Measurements from ENCODE around the gene CCDC187.

CCDC187 gene

GRCh38 chr9:136297766-136298735 is 5.8 kb downstream of the CCDC187 start:
- no peak for TF ChIP-seq ZNF274 (IDR thresholded peaks at IDR 0.05; ENCODE audit: low read depth, low read length)
- no peak overlapping the region for H3K4me3 ChIP-seq (ENCODE audit: low read length)

DNA sequence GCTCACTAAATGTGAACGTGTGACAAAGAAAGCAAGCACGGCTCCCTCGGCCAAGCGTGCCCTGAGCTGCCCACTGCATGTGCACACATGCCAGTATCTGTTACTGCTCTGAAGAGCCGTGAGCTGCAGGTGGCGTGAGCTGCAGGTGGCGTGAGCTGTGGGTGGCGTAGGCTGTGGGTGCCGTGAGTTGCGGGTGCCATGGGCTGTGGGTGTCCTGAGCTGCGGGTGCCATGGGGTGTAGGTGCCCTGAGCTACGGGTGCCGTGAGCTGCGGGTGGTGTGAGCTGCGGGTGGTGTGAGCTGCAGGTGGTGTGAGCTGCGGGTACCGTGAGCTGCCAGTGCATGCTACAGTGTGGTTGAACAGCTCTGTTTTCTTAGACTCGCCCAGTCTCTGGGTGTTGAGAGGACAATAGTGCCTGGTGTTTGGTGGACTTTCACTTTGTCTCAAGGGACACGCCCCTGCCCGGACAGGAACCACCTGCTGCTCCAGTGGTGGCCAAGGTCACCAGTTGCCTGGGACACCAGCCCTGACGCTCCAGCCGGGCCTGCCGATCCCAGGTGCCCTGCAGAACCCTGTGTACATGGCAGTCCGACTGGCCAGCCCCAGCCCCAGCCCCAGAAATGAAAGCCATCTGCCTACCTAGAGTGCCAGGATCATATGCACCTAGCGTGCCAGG is 6.7 kb downstream of the CCDC187 start:
- no peak overlapping the region for H3K4me3 ChIP-seq (ENCODE audit: low read length)
- TF ChIP-seq ZNF274 (IDR thresholded peaks at IDR 0.05; ENCODE audit: low read depth, low read length): no peak

- no peak overlapping the region for H3K4me3 ChIP-seq (ENCODE audit: low read length)
- no peak for TF ChIP-seq ZNF274 (IDR thresholded peaks at IDR 0.05; ENCODE audit: low read depth, low read length)
Measured at GRCh38 chr9:136296434-136297015, 7.4 kb downstream of the CCDC187 start.

DNA sequence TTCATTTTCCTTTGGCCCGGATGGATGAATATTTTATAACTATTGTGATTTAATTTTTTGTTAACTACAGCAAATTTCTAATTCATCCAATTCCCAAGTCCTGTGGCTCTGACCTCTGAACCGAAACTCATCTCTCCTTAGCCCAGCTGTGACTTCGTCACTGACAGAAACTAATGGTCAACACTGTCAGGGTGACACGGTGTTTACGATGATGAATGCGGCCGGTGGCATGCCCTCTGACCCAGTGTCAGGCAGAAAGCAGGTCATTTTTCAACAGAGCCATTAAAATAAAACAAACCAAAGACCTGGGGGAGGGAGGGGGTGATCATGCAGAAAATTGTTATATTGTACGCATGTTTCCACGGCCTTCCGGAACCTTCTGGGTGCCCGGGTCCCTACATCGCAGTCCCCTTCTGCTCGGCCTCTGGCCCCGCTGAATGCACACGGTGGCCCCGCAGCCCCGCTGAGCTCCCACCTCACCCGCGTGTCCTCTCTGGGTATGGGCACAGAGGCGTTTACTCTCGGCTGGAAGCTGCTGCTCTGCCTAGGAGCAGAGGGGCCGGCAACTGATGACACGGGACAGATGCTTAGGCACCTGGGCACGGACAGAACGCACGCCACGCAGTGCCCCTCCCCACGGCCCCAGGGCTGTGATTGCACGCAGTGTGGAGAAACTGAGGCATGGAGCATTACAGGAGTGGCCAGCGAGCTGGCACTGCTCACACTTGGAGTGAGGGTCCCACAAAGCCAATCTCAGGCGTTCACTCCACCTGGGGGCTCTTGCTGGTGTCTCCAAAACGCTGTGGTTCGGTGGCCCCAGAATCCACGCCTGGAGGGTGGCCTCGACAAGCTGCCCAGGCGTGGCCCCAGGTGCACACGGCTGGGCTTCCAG is 8.1 kb downstream of the CCDC187 start:
- H3K4me3 ChIP-seq (ENCODE audit: low read length): no peak overlapping the region
- no peak for TF ChIP-seq ZNF274 (IDR thresholded peaks at IDR 0.05; ENCODE audit: low read depth, low read length)

DNA sequence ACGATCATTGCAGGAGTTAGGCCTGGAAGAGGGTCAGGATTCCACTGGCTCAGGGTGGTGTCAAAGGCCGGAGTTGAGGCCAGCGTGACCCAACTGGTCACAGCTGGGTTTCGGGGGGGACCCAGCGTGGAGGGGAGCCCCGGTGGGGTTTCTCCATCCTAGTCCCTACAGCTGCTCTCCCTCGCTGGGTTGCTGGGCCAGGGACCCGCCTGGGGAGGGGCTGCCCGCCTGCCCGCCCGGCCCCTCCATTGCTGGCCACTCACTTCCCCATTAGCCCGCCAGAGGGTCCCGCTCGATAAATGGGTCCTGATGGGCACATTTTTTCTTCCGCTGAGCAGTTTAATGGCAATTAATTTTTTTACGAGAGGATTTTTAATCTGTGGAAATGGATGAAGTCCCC is 8.8 kb downstream of the CCDC187 start:
- no peak overlapping the region for H3K4me3 ChIP-seq (ENCODE audit: low read length)
- no peak for TF ChIP-seq ZNF274 (IDR thresholded peaks at IDR 0.05; ENCODE audit: low read depth, low read length)

GRCh38 chr9:136294437-136294836 is 9.5 kb downstream of the CCDC187 start:
- H3K4me3 ChIP-seq (ENCODE audit: low read length): no peak overlapping the region
- no peak for TF ChIP-seq ZNF274 (IDR thresholded peaks at IDR 0.05; ENCODE audit: low read depth, low read length)

GRCh38 chr9:136293476-136294077 is 10.3 kb downstream of the CCDC187 start:
- H3K4me3 ChIP-seq (ENCODE audit: low read length): no peak overlapping the region
- TF ChIP-seq ZNF274 (IDR thresholded peaks at IDR 0.05; ENCODE audit: low read depth, low read length): no peak

- no peak for TF ChIP-seq ZNF274 (IDR thresholded peaks at IDR 0.05; ENCODE audit: low read depth, low read length)
- H3K4me3 ChIP-seq (ENCODE audit: low read length): no peak overlapping the region
Measured at GRCh38 chr9:136292591-136293448, 11.1 kb downstream of the CCDC187 start.

DNA sequence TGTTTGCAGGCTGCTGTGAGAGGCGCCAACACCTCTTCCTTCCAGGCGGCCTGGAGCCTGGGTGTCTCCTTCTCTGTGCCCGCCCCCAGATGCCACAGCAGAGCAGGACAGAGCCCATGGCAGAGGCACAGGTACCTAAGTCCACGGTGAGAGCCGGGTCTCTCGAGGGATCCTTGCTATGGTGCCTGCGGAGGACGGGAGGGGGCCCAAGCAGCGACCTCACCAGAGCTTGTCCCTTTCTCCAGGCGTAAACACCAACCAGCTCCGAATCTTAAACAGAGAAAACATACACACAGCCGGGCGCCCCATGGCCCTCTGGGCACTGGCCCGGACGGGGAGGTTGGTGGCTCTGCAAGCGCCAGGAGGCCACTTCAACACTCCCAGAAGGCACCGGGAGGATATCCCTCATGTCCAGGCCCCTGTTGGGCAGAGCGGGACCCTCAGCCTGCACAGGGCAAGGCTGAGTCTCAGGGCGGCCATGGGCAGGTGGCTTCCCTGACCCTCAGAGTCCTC is 11.8 kb downstream of the CCDC187 start:
- TF ChIP-seq ZNF274 (IDR thresholded peaks at IDR 0.05; ENCODE audit: low read depth, low read length): no peak
- no peak overlapping the region for H3K4me3 ChIP-seq (ENCODE audit: low read length)

DNA sequence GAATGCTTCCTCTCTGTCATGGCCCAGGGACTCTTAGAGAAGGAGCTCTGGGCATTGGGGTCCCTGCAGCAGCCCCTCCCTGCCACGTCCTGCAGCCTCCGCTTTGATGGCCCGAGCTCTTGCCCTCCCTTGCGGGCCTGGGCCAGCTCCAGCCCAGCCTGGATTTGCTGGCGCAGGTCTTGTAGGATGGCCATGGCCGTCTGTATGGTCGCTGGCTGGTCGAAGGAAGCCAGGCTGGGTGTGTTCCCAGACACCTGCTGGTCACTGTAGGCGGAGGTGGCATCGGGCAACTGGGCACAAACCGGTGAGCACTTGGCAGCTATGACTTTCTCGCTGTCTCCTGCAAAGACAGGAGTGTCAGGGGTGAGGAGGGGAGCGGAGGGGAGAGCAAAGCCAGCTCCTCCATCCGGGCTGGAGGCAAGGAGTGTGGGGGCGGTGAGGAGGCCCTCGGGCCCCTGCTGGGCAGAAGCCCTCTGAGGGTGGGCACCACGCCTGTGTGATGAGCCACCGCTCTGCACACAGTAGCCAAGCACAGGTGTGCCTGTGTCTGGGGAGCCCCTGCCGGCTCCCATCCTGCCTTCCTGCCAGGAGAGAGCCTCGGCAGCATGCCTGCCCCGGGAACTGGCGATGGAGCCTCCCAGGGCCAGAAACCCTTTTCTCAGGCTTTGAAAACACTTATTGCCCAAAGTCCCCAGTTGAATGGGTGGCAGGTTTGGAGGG is 12.4 kb downstream of the CCDC187 start:
- TF ChIP-seq ZNF274 (IDR thresholded peaks at IDR 0.05; ENCODE audit: low read depth, low read length): no peak
- no peak overlapping the region for H3K4me3 ChIP-seq (ENCODE audit: low read length)

DNA sequence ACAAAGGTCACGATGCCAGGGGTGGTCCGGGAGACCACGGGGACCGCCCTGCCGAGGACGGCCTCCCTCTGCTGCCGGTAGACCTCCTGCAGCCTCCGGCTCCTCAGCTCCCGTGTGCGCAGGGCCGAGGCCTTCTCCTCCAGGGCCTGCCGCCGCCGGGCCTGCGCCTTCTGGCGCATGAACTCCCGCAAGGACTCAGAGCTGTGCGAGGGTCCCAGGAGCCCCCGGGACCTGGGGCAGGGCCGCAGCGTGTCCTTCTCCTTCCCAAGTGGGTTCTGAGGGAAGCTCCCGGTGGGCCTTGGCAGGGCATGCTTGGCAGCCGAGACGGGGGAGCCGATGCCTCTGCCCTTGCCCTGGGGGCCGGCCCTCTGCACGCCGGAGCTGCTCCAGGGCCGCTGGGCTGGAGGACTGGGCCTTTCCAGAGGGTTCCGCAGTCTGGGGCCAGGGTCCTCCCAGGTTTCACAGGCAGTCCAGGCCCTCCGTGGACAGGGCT is 13.3 kb downstream of the CCDC187 start:
- H3K4me3 ChIP-seq (ENCODE audit: low read length): no peak overlapping the region
- TF ChIP-seq ZNF274 (IDR thresholded peaks at IDR 0.05; ENCODE audit: low read depth, low read length): no peak
